Mesendoderm (in vitro differentiated cells): Measurements from ENCODE around the gene SCYL3.
A peak's percentile ranks its signal among the peaks of the same experiment; 100 is the strongest.

Source experiments
- DNase-seq: peaks from one replicate; pipeline ENCODE4 v3.0.0; 2013
- H2AK5ac ChIP-seq: 2 replicates; pipeline ENCODE4 v1.6.1; 2013; ENCODE audit warnings: low read length, inconsistent platforms
- H2BK120ac ChIP-seq: 2 replicates; pipeline ENCODE4 v1.6.1; 2013; ENCODE audit warnings: low read depth, mild to moderate bottlenecking, low read length, moderate library complexity, mixed read lengths
- H2BK15ac ChIP-seq: replicated peaks from 2 replicates; pipeline ENCODE4 v1.6.1; 2013; ENCODE audit warnings: low read depth, mild to moderate bottlenecking, moderate library complexity
- H2BK5ac ChIP-seq: 2 replicates; pipeline ENCODE4 v1.6.1; 2013; ENCODE audit warnings: low read length, inconsistent platforms
- H3K18ac ChIP-seq: 2 replicates; pipeline ENCODE4 v1.6.1; 2013; ENCODE audit warnings: mild to moderate bottlenecking, low read length, mixed read lengths
- H3K23ac ChIP-seq: one replicate; pipeline ENCODE4 v1.6.1; 2013; ENCODE audit warnings: low read length
- H3K27ac ChIP-seq: 2 replicates; pipeline ENCODE4 v1.5.1; 2013; ENCODE audit warnings: low read depth, mild to moderate bottlenecking, inconsistent platforms, low read length, moderate library complexity
- H3K27me3 ChIP-seq: 2 replicates; pipeline ENCODE4 v1.6.1; 2013; ENCODE audit warnings: low read length, control low read depth, mild to moderate bottlenecking, inconsistent platforms; ENCODE audit not compliant: insufficient read depth, poor library complexity
- H3K36me3 ChIP-seq: 2 replicates; pipeline ENCODE4 v1.6.1; 2013; ENCODE audit warnings: low read length, inconsistent platforms; ENCODE audit not compliant: control insufficient read depth, insufficient read depth
- H3K4ac ChIP-seq: one replicate; pipeline ENCODE4 v1.6.1; 2013; ENCODE audit warnings: low read depth, mild to moderate bottlenecking, low read length, moderate library complexity
- H3K4me1 ChIP-seq: 2 replicates; pipeline ENCODE4 v1.6.1; 2013; ENCODE audit warnings: low read depth, low read length, inconsistent platforms; ENCODE audit not compliant: control insufficient read depth
- H3K4me2 ChIP-seq: 2 replicates; pipeline ENCODE4 v1.6.1; 2013; ENCODE audit warnings: low read length
- H3K4me3 ChIP-seq: 2 replicates; pipeline ENCODE4 v1.5.1; 2013; ENCODE audit warnings: mild to moderate bottlenecking, low read length
- H3K56ac ChIP-seq: one replicate; pipeline ENCODE4 v1.6.1; 2013; ENCODE audit warnings: low read length
- H3K79me1 ChIP-seq: 2 replicates; pipeline ENCODE4 v1.6.1; 2013; ENCODE audit warnings: low read length, inconsistent platforms
- H3K79me2 ChIP-seq: 2 replicates; pipeline ENCODE4 v1.6.1; 2013; ENCODE audit warnings: mild to moderate bottlenecking, low read length; ENCODE audit not compliant: control insufficient read depth, insufficient read depth
- H3K9ac ChIP-seq: 2 replicates; pipeline ENCODE4 v1.6.1; 2013; ENCODE audit warnings: low read length, inconsistent platforms
- H4K5ac ChIP-seq: one replicate; pipeline ENCODE4 v1.6.1; 2013; ENCODE audit warnings: low read length
- H4K8ac ChIP-seq: one replicate; pipeline ENCODE4 v1.6.1; 2013; ENCODE audit warnings: low read depth, mild to moderate bottlenecking, control low read depth, low read length, moderate library complexity
- WGBS: extraction: QIAGEN DNeasy Blood & Tissue Kit; methylation state at CpG from one replicate; pipeline ENCODE4 v1.1.7; 2013; ENCODE audit warnings: low lambda C conversion rate, missing lambda C conversion rate; ENCODE audit not compliant: insufficient coverage; ENCODE audit errors: extremely low coverage; 5-methylcytosine and 5-hydroxymethylcytosine counted together

SCYL3 gene

GRCh38 chr1:169928438-169929209 is 34.9 kb upstream of the SCYL3 start:
- Histone ChIP-seq H3K18ac (no peak overlapping the region), H3K4ac (no peak overlapping the region), H3K79me1 (no peaks in the 10 kb centered on the region), H4K8ac (no peak overlapping the region), H2BK120ac (no peak overlapping the region), H3K4me3 (no peak overlapping the region), H3K79me2 (no peaks in the 10 kb centered on the region), H3K56ac (no peak overlapping the region), H3K36me3 (no peaks in the 10 kb centered on the region), H3K23ac (no peak overlapping the region), H3K27me3 (no peaks in the 10 kb centered on the region), H3K4me1 (no peaks in the 10 kb centered on the region), H3K4me2 (no peak overlapping the region), H3K27ac (no peak overlapping the region), H3K9ac (no peak overlapping the region), H2BK5ac (no peak overlapping the region), H4K5ac (no peak overlapping the region), H2AK5ac (no peak overlapping the region), H2BK15ac (no peak overlapping the region)
- no CpG with 5 or more reads among the region's 6 CpGs for WGBS
- peak; percentile 58 for DNase-seq

- no peak overlapping the region for H3K4me2 ChIP-seq
- no peak overlapping the region for H4K8ac ChIP-seq
- H2AK5ac ChIP-seq, result no peak overlapping the region
- H2BK120ac ChIP-seq, result no peak overlapping the region
- H3K4me3 ChIP-seq, result no peak overlapping the region
- no peaks in the 10 kb centered on the region for H3K79me1 ChIP-seq
- H3K18ac ChIP-seq, result no peak overlapping the region
- no peaks in the 10 kb centered on the region for H3K27me3 ChIP-seq
- no peak overlapping the region for H3K23ac ChIP-seq
- no peak overlapping the region for H3K9ac ChIP-seq
- H2BK5ac ChIP-seq, result no peak overlapping the region
- H4K5ac ChIP-seq, result no peak overlapping the region
- no peaks in the 10 kb centered on the region for H3K79me2 ChIP-seq
- H3K4me1 ChIP-seq, result no peaks in the 10 kb centered on the region
- no CpG with 5 or more reads among the region's 3 CpGs for WGBS
- H3K36me3 ChIP-seq, result no peaks in the 10 kb centered on the region
- H3K56ac ChIP-seq, result no peak overlapping the region
- peak; percentile 5 for DNase-seq
- no peak overlapping the region for H2BK15ac ChIP-seq
- H3K4ac ChIP-seq, result no peak overlapping the region
- H3K27ac ChIP-seq, result no peak overlapping the region
These were observed 32.1 kb upstream of the SCYL3 start for GRCh38 chr1:169925505-169926482.

GRCh38 chr1:169924829-169925228 is 31.1 kb upstream of the SCYL3 start:
- Histone ChIP-seq H3K27me3 (no peaks in the 10 kb centered on the region), H3K4me2 (no peak overlapping the region), H2AK5ac (no peak overlapping the region), H3K79me2 (no peaks in the 10 kb centered on the region), H3K79me1 (no peaks in the 10 kb centered on the region), H3K36me3 (no peaks in the 10 kb centered on the region), H3K4me3 (no peak overlapping the region), H2BK5ac (no peak overlapping the region), H3K4ac (no peak overlapping the region), H4K8ac (no peak overlapping the region), H2BK120ac (no peak overlapping the region), H3K9ac (no peak overlapping the region), H3K4me1 (no peaks in the 10 kb centered on the region), H3K23ac (no peak overlapping the region), H4K5ac (no peak overlapping the region), H3K56ac (no peak overlapping the region), H3K18ac (no peak overlapping the region), H2BK15ac (no peak overlapping the region), H3K27ac (no peak overlapping the region)
- no peak for DNase-seq
- WGBS, result no CpG with 5 or more reads among the region's 2 CpGs

- DNase-seq, result no peak
- no peaks in the 10 kb centered on the region for H3K36me3 ChIP-seq
- H3K79me2 ChIP-seq, result no peaks in the 10 kb centered on the region
- no peak overlapping the region for H2BK15ac ChIP-seq
- no peaks in the 10 kb centered on the region for H3K4me1 ChIP-seq
- H4K5ac ChIP-seq, result no peak overlapping the region
- no peaks in the 10 kb centered on the region for H3K79me1 ChIP-seq
- no peak overlapping the region for H3K23ac ChIP-seq
- no peak overlapping the region for H3K4me2 ChIP-seq
- H3K27ac ChIP-seq, result no peak overlapping the region
- no peak overlapping the region for H3K4me3 ChIP-seq
- H4K8ac ChIP-seq, result no peak overlapping the region
- H2AK5ac ChIP-seq, result no peak overlapping the region
- no peak overlapping the region for H3K56ac ChIP-seq
- no peak overlapping the region for H2BK120ac ChIP-seq
- H3K4ac ChIP-seq, result no peak overlapping the region
- no peak overlapping the region for H3K9ac ChIP-seq
- H3K27me3 ChIP-seq, result no peaks in the 10 kb centered on the region
- no CpG with 5 or more reads among the region's 2 CpGs for WGBS
- H3K18ac ChIP-seq, result no peak overlapping the region
- no peak overlapping the region for H2BK5ac ChIP-seq
These were observed 30.4 kb upstream of the SCYL3 start for GRCh38 chr1:169924063-169924462.

- WGBS, result 100% methylated on average over 1 of the region's 4 CpGs
- Histone ChIP-seq H2BK15ac (no peak overlapping the region), H2BK5ac (no peak overlapping the region), H3K4me1 (no peaks in the 10 kb centered on the region), H2BK120ac (no peak overlapping the region), H3K79me1 (no peaks in the 10 kb centered on the region), H3K23ac (no peak overlapping the region), H4K8ac (no peak overlapping the region), H3K27ac (no peak overlapping the region), H3K9ac (no peak overlapping the region), H3K79me2 (no peaks in the 10 kb centered on the region), H3K4me2 (no peak overlapping the region), H3K4me3 (no peak overlapping the region), H3K27me3 (no peaks in the 10 kb centered on the region), H3K56ac (no peak overlapping the region), H3K18ac (no peak overlapping the region), H3K4ac (no peak overlapping the region), H2AK5ac (no peak overlapping the region), H3K36me3 (no peaks in the 10 kb centered on the region), H4K5ac (no peak overlapping the region)
- DNase-seq, result no peak
These were observed 27.4 kb upstream of the SCYL3 start for GRCh38 chr1:169921080-169921479.
